K562 treated with DMSO at 1 percent for 24 hours (cell line): ENCODE data around the gene PET100. TPM values are rescaled to one million over a fixed set of nuclear protein-coding genes. Genes with fewer than 3 reads are reported as not detected.

Experiments
- total RNA-seq: library from RNA; unstranded; fragments of 300-600 nt; gene quantifications from 2 replicates; pipeline ENCODE4 v1.2.3, GENCODE V29; 2022; ENCODE audit warnings: low read depth; ENCODE audit not compliant: insufficient read depth

PET100 gene
- total RNA-seq = 33.2 and 56.3 TPM in 2 replicates

GRCh38 chr19:7629347-7630054 is at the start of gene PET100, which contains the start of gene XAB2:
PET100 (plus strand) TSS chr19:7629793; CDS start chr19:7629834, 41 bp downstream.
XAB2 (minus strand) TSS chr19:7629545; CDS start chr19:7629527, 18 bp downstream.

GRCh38 chr19:7595466-7596133 is 34.0 kb upstream of the PET100 start, which contains the start of gene CAMSAP3:
CAMSAP3 (plus strand) TSS chr19:7595863; CDS start chr19:7596003, 140 bp downstream.

DNA sequence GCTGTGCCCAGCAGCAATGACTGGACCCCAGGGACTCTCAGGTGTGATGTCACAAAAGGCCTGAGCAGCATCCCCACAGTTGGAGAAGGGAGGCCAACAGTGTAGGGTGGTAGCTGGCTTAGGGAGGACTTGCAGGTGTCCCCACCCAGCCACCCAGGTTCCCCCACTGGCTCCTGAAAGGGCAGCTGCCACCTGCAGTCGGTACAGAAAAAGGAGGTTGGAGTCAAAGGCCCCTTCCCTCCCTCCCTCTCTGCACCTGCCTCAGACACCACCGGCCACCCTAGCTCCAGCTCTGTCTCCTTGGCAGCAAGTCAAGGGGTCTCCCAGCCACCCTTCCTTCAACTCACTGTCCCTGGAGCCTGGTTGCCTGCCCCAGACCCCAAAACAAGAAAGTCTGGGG is 4.1 kb downstream of the PET100 start, which contains the start of gene PCP2:
PCP2 (minus strand) TSS at position 22 of the 400 bp plus-strand sequence. CDS start 262 bp downstream, outside the sequence.

DNA sequence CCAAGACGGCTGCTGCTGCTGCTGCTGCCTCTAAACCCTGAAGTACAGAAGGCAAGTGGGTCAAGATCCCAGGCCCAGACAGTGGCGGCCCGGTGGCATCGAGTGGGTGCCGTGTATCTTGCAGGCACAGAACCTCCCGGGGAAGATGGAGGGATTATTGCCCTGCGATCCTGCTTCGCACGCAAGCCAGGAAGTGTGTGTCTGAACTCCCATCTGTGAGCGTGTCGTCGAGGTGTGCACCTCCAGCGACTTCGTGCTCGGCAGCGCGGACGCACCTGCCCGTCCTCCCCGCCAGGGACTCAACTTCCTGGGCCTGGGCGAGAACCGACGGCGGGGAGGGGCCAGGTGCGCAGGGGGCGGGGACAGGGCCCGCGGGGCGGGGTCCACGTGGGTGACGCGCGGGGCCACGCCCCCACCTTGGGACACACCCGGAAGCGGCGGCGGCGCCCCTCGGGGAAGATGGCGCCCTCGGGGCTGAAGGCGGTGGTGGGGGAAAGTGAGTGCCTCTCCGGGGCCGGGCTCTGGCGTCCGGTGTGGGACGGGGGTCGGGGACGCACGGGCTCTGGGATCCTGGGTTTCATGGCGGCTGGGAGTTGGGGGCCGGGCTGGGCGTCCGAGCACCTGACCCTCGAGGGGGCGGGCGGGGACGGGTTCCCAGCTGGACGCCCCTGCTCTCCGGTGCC is 7.2 kb downstream of the PET100 start, which contains the start of gene STXBP2:
STXBP2 (plus strand) TSS at position 420 of the 683 bp plus-strand sequence; CDS start at position 460, 40 bp downstream.

DNA sequence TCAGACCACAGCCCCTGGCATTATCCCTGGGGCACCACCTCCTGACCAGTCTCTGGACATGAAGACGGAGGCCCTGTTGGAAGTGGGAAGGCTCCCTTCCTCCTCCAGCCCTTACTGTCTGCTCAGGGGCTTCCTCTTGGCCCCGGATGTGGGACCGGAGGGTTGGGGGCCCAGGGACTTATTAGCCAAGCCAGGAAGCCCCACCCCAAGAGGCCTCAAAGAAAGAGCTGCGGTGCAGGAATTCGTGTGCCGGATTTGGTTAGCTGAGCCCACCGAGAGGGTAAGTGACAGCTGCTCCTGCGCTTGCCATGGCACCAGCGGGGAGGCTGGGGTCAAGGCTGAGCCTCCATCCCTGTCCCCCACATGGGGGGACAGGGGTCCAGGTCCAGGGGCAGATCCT is 39.2 kb downstream of the PET100 start, which contains the start of gene RETN:
RETN (plus strand) TSS at position 208 of the 400 bp plus-strand sequence. CDS start 278 bp downstream, outside the sequence.

GRCh38 chr19:7676854-7677253 is 47.3 kb downstream of the PET100 start, which contains the start of gene MCEMP1:
MCEMP1 (plus strand) TSS chr19:7677090; CDS start chr19:7677121, 31 bp downstream.

DNA sequence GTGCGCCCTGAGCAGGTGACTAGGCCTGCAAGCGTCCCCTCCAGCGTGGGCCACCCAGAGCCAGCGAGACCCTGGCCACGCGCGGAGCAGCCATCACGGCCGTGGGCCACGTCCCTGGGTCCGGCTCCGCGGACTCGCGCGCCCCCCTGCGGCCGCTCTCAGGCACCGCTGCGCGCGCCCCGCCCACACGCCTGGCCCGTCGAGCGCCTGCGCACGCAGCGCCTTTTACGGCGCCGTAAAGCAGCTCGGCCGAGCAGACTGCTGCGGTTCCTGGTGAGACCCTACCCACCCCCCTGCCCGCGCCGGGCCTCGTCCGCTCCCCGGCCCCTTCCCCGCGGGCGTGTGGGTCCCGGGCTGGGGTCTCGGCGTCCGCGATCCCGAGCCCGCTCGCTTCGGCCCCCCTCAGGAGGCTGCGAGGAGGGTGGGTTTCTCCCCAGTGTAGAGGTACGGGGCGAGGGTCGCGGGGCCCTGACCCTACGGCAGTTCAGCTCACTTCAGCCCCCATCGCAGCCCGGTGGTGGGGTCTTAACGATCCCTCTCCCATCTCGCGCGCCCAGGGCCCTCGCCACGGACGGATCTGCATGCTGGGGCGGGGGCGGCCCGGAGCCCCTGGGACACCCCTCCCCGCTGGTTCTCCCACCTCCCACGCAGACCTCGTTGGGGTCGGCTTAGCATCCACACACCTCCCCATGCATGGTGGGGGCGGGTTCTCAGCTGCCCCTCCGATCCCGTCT is 51.2 kb downstream of the PET100 start, which contains the start of gene TRAPPC5:
TRAPPC5 (plus strand) TSS at position 228 of the 734 bp plus-strand sequence. CDS start 1,421 bp downstream, outside the sequence.

Other genes with a start within 250 kb of the PET100 start
- gene PEX11G, start 140.8 kb upstream of the PET100 start, total RNA-seq = 8.6 and 12.1 TPM in 2 replicates
- 46.9 and 54.4 TPM in 2 replicates for gene ZNF358, start 113.7 kb upstream of the PET100 start, total RNA-seq
- gene MCOLN1, start 107.2 kb upstream of the PET100 start, total RNA-seq = 28.1 and 29.2 TPM in 2 replicates
- gene PNPLA6, start 94.1 kb upstream of the PET100 start, total RNA-seq = 101 and 108 TPM in 2 replicates
- gene CAMSAP3, start 33.9 kb upstream of the PET100 start, total RNA-seq = 3.4 and 3.8 TPM in 2 replicates
- 108 and 119 TPM in 2 replicates for gene XAB2, start 248 bp upstream of the PET100 start, total RNA-seq
- 2.6 and 6.6 TPM in 2 replicates for gene PCP2, start 3.9 kb downstream of the PET100 start, total RNA-seq
- 209 and 241 TPM in 2 replicates for gene STXBP2, start 7.3 kb downstream of the PET100 start, total RNA-seq
- gene RETN, start 39.3 kb downstream of the PET100 start, total RNA-seq = not detected in 2 replicates
- gene MCEMP1, start 47.3 kb downstream of the PET100 start, total RNA-seq = 1.3 and 1.4 TPM in 2 replicates
- 175 and 188 TPM in 2 replicates for gene TRAPPC5, start 51.0 kb downstream of the PET100 start, total RNA-seq
- 0.70 and 0.95 TPM in 2 replicates for gene FCER2, start 72.3 kb downstream of the PET100 start, total RNA-seq
- not detected in 2 replicates for gene CLEC4G, start 102.3 kb downstream of the PET100 start, total RNA-seq
- gene CD209, start 117.7 kb downstream of the PET100 start, total RNA-seq = not detected in 2 replicates
- gene CLEC4M, start 133.4 kb downstream of the PET100 start, total RNA-seq = 0.54 TPM in 1 of 2 replicates, not detected in the other
- gene EVI5L, start 200.4 kb downstream of the PET100 start, total RNA-seq = 16.1 and 19.9 TPM in 2 replicates
- gene PRR36, start 244.6 kb downstream of the PET100 start, total RNA-seq = 0.44 TPM in 1 of 2 replicates, not detected in the other